ENCODE data around the gene TFF2.

TFF2 gene

GRCh38 chr21:42350927-42351426, at the start of gene TFF2:
TSS of gene TFF2 (minus strand) at chr21:42350994. CDS start at chr21:42350957, 37 bp downstream.
- DNase-seq: no peak

- no peak for DNase-seq
Measured at GRCh38 chr21:42400525-42400924, 49.7 kb upstream of the TFF2 start.

DNA sequence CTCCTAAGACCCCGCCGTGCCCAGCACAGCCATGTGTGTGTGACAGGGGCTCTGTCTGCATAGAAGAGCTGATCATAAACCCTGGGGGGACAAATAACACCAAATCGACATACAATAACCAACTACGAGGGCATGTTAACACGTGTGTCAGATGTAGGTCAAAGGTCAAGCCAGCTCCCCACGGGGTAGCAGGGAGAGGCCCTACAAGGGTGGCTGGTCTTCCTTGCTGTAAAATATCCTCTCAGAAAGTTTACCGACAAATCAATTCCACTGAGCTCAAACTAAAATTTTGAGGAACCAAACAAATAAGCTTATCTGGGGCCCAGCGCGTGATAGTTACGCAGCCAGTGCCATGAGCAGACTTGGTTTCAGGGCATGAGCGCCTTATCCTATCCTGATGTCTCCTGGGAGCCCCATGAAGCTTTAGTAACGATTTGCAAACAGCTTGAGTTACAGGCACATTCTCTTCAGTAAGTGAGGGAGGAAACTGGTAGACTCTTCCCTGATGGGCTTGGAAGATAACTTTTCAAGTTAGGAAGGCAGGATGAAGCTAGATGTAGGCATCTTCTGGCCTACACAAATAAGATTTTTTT, 47.7 kb upstream of the TFF2 start:
- no peak for DNase-seq

DNA sequence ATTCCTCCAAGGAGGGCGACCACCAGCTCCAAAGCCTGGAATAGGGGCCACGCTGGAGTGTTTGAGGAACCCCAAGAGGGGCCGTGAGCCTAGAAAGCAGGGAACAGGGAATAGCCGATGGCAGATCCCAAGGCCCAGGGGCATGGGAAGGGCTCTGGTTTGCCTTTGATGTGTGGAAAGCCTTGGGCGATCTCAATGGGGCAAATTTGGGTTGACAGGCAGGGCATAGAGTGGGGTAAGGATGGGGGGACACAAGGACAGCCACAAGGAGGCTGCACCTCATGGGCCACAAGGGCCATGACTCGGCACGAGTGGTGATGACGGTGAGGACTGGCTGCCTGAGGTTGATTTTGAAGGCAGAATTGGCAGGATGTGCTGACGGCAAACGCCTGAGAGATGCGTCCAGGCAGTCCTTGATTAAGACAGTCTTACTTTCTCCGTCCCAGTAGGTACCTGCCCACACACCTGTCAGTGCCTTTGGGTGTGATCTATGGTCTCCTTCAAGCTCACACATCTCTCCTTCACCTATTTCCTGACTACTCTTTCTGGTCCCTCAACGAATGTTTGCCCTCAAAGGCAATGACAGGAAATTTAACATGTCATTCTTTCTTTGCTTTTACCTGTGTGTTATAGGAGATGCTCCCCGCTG, 47.1 kb upstream of the TFF2 start:
- DNase-seq: no peak

DNA sequence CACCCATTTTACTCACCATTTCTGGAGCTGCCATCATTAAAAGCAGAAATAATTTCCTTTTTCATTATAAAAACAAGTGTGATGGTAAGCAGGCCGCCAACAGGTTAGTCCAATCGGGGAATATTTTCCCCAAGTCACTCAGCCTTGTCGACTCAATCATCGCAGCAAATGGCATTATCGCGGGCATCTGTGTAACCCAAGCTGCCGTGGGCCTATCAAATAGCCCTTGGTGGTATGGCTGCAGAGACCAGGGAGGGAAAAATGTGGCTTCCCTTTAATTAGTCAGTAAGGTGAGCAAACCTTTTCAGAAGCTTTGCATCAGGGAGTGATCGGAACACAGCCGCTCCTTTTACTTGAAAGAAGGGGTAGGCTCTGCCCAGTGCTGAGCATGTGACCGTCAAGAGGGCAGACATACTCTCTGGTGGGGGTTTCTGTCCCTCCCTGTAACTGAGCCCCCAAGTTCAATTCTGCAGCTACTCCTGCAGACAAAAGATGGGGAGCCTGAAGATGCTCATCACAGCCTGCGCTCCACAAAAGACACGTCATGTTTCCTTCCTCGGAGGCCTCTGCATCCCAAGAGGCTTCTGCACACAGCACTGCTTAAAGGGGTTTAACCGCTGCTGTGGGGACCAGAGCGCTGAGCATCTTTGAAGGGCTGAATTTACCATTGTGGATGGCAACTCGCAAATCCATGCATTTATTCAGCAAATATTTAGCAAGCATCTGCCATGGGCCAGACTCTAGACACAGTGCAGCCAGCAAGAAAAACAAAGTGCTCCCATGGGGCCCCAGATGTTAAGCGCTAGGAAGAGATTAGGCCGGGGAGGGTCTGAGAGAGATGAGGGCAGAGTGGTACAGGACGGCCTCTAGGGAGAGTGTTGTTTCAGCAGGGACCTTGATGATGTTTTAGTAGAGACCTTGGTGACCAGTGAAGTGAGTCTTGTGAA, 46.3 kb upstream of the TFF2 start:
- DNase-seq: no peak

DNA sequence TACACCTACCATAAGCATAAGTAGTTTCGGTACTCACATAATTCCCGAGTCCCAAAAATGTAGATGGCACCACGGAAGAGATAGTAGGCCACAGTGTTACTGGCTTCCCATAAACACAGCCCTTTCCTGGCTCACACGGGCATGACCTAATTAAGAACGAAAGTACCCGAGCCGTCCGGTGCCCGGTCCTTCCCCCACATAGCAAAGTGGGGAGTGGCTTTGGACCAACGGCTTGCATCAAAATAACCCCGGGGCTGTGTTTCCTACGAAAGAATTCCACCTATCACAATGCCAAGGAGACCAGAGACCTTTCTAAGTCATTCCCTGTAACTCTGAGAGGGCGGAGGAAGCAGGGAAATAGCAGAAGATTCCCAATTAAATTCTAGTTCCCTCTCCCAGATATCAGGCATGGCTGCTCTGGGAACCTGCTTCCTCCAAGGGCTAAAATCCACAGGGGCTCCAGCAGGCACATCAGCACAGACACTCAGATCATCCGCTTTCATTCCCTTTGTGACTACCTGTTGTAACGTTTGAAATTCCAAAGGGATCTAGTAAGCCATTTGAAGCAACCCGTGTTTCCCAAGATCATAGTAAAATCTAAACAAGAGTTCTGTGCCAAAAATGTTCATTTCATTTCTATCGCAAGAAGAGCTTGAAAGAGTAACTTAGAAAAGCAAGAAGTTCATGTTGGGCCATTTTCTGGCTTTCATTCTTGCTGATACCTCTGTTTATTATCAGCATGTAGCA, 45.3 kb upstream of the TFF2 start, which contains the start of gene TMPRSS3:
TSS of gene TMPRSS3 (minus strand) at position 148 of the 747 bp plus-strand sequence. CDS start 635 bp downstream, outside the sequence.
- DNase-seq: no peak

DNA sequence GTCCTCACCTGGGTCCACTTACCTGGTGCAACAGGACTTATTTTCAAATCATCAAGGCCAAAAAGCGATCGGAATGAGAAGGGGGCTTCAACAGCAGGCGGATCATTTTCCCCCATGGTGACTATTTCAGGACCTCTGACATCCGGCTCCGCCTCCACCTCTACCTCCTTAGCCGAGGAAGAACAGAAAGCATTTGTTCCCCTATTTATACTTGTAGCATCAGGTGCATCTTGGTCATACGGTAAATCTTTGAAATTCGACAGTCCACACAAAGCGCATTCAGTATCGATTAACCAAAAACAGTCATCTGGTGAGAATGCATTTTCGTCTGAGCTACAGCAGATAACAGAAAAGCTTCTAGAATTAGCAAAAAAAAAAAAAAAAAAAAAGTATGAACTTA, 44.5 kb upstream of the TFF2 start:
- no peak for DNase-seq

- DNase-seq: no peak
Measured at GRCh38 chr21:42393443-42393950, 42.7 kb upstream of the TFF2 start.

DNA sequence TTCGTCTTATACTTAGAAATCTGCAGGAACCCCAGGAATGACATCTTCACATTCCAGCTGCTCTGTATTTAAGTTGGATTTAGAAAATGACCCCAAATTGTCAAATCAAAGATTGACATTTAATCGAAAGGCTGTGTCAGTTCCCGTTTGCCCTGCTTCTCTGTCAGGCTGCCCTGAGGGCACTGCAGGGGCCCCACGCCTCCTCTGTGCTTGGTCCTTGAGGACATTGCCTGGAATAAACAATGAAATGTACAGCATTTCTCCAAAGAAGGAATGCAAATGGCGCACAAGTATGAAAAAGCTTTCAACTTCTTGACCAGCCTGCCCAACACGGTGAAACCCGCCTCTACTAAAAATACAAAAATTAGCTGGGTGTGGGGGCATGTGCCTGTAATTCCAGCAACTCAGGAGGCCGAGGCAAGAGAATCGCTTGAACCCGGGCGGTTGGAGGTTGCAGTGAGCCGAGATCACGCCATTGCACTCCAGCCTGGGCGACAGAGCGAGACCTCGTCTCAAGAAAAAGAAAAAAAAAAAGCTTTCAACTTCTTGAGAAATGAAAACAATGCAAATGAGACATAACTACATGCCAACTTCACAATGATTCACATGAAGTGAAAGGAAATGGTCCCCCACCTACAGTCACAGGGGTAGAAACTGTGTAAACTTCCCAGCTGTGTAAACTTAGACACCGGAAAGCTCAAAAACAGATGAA, 42.1 kb upstream of the TFF2 start:
- no peak for DNase-seq

- DNase-seq: no peak
Measured at GRCh38 chr21:42391297-42391696, 40.5 kb upstream of the TFF2 start.

- DNase-seq: no peak
Measured at GRCh38 chr21:42390696-42391095, 39.9 kb upstream of the TFF2 start.

- no peak for DNase-seq
Measured at GRCh38 chr21:42390193-42390592, 39.4 kb upstream of the TFF2 start.

GRCh38 chr21:42389449-42389835, 38.6 kb upstream of the TFF2 start:
- DNase-seq: no peak

GRCh38 chr21:42388740-42389448, 38.1 kb upstream of the TFF2 start:
- no peak for DNase-seq

GRCh38 chr21:42387843-42388340, 37.1 kb upstream of the TFF2 start:
- DNase-seq: no peak

DNA sequence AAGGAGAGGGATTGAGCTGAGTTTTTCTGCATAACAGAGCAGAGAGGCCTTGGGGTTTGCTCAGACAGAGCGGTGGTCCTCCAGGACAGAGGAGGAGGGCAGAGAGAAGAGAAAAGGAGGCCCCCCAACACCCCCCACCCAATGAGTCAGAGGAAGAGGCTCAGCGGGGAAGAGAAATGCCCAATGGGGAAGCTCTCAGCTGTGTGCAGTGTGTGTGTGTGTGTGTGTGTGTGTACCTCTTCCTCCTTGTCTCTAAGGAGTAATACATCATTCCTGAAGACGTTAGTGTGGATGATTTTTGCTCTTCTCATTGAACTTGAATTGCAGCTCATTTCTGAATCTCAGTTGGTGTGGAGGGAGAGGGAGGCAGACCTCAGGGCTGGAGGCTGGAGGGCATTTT, 36.4 kb upstream of the TFF2 start:
- no peak for DNase-seq

DNA sequence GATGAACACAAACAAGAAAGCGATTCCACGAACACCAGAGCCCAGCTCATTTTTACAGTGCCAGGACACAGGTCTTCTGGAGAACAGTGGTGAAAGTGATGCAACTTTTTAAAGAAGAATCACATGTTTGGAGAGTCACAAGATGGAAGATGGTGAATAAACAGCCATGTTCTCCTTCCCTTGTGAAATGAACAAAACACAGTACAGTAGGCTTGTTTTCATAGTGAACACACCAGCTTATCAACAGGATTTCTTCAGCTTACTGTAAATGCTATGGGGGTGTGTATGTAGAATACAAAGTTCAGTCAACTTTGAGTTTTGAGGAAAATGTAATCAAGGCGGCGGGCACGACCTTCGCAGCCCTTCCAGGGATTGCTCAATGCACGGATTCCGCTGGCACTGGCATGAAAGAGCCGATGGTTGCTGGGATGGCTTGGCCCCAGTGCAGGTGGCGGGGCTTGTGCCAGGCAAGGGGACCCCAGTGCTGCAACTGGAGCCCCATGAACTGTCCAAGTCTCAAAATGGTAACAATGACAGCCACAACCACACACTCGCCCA, 35.3 kb upstream of the TFF2 start:
- DNase-seq: no peak

GRCh38 chr21:42385619-42386018, 34.8 kb upstream of the TFF2 start:
- DNase-seq: no peak

DNA sequence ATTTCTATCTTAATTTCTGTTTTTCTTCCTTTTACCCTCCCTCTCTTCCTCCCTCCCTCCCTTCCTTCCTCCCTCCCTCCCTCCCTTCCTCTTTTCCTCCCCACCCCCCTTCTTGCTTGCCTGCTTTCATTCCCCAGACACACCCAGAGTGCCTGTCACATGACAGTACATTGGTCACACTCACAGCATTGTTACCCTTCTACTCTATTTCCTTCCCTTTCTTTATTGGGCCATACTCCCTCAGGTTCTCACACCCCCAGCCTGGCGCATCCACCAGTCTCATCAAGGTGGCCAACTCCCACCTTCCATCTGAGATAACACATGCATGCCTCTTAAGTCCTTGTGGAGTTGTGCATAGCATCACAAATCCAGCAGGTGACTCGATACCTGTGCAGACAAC, 34.2 kb upstream of the TFF2 start:
- no peak for DNase-seq

DNA sequence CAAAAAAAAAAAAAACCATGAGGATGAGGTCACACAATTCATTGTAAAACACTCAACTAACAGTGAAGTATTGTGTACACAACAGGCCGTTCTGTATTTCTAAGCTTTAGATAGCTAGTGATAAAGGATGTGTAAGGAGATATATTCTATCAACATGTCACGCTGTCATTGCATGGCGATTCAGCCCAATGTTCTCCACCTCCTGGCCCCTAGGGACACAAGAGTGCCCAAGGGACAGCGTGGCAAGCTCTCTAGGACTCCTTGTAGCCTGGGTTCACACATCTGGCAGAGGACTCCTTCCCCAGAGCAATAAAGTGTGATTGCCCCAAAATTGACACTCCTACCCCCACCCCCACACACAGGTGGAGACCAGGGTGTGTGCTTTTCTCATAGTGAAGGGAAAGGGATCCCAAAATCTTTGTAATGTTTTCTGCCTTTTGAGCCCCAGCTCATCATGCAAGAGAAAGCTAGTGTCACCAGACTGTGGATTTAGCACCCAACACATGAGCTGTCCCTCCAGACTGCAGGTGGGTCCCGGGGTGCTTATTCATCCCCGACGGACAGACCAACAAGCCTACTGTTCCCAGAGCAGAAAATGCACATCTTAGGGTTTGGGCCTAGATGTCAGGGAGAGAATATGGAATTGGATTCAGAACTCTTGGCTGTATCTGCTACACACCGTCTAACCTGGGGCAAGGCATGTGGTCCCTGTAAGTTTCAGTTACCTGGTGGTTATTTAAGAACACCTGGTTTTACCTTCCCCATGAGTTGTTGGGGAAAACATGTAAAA, 33.6 kb upstream of the TFF2 start:
- DNase-seq: no peak
